ENCODE data around the gene RUNDC3A. TPM values are rescaled to one million over a fixed set of nuclear protein-coding genes. Genes with fewer than 3 reads are reported as not detected.

The RUNDC3A gene
- polyA plus RNA-seq (2011; rRNA removed), result 0.11 TPM in 1 of 2 replicates, not detected in the other
- not detected in 2 replicates for polyA minus RNA-seq (2011; rRNA and poly(A)+ RNA removed)

DNA sequence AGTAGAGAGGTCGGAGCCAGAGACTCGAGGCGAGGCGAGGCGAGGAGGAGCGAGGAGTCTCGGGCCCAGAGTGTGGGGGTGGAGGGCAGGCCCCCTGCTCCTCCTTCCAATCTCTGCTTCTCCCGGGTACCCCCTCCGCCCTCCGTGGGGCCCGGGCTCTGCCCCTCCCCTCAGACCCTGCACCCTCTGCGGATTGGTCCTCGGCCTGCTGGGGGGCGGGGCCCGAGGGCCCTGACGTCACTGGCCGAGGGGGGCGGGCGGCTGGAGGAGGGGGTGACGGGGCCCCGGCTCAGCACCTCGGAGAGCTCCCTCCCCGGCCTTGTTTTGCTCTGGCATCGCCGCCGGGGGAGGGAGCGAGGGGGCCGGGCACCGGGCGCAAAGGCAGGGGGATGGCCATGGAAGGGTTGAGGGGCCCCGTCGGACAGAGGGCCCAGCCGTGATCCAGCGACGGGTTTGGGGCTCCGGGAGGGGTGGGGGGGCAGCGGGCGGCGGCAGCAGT is at the start of gene RUNDC3A:
TSS of gene RUNDC3A (plus strand) at position 282 of the 499 bp plus-strand sequence. CDS start 232 bp downstream, outside the sequence.
- TF ChIP-seq, protein P1, sequence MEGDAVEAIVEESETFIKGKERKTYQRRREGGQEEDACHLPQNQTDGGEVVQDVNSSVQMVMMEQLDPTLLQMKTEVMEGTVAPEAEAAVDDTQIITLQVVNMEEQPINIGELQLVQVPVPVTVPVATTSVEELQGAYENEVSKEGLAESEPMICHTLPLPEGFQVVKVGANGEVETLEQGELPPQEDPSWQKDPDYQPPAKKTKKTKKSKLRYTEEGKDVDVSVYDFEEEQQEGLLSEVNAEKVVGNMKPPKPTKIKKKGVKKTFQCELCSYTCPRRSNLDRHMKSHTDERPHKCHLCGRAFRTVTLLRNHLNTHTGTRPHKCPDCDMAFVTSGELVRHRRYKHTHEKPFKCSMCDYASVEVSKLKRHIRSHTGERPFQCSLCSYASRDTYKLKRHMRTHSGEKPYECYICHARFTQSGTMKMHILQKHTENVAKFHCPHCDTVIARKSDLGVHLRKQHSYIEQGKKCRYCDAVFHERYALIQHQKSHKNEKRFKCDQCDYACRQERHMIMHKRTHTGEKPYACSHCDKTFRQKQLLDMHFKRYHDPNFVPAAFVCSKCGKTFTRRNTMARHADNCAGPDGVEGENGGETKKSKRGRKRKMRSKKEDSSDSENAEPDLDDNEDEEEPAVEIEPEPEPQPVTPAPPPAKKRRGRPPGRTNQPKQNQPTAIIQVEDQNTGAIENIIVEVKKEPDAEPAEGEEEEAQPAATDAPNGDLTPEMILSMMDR (IDR thresholded peaks at IDR 0.05; ENCODE audit: low read depth, low read length), result no peak
- POLR2A ChIA-PET, result interaction anchor here (0.5 to 1.0 kb wide), 2 partner anchors 85 to 105 kb away, joined by 3 to 9 read pairs; no protein-coding TSS in a partner anchor
- no peak within 1 kb of the TSS for H3K27ac ChIP-seq (ENCODE audit: low read depth, low read length)
- H3K9me3 ChIP-seq (ENCODE audit: control insufficient read depth, insufficient read depth, low read length), result no peaks in the 10 kb centered on the region; the same call in 1 of the 2 replicates
- peaks cover 41% of the 10 kb centered on the region for H3K27me3 ChIP-seq (ENCODE audit: control insufficient read depth, insufficient read depth, low read length)
- CTCF ChIA-PET, result no interaction called here
- H3K4me3 ChIP-seq (ENCODE audit: low read depth, low read length), result peak within 1 kb of the TSS; percentile 57
- DNase-seq (ENCODE audit: low read depth, low spot score), result no peak

DNA sequence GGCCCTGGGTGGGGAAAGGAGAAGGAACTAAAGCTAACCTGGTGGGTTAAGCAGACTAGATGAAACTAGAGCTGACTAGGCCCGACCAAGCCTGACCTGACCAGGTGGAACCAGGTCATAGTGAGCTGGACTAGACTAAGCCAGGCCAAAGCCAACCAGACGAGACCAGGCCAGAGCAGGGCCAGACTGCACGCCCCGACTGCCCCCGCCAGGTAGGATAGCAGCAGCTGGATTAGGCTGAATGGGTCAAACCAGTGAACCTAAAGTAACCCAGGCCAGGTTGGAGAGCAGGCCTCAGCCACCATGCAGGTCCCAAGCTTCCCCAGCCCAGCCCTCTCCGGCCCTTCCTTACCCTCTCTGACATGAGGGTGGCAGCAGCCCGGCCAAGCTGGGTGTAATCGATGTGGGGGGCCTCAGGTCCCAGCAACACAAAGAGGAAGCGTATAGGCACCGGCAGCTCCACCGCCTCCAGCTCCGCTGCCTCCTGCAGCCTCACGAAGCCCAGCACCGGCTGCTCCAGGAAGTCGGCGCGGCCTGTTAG is 49.5 kb upstream of the RUNDC3A start:
- POLR2A ChIA-PET, result no interaction called here
- no peak overlapping the region for H3K27ac ChIP-seq (ENCODE audit: low read depth, low read length)
- H3K27me3 ChIP-seq (ENCODE audit: control insufficient read depth, insufficient read depth, low read length), result peaks cover 29% of the 10 kb centered on the region
- H3K4me3 ChIP-seq (ENCODE audit: low read depth, low read length), result no peak overlapping the region
- CTCF ChIA-PET, result no interaction called here
- TF ChIP-seq, protein P1 (IDR thresholded peaks at IDR 0.05; ENCODE audit: low read depth, low read length), result no peak
- DNase-seq (ENCODE audit: low read depth, low spot score), result no peak
- H3K9me3 ChIP-seq (ENCODE audit: control insufficient read depth, insufficient read depth, low read length), result no peaks in the 10 kb centered on the region; the same call in 1 of the 2 replicates

DNA sequence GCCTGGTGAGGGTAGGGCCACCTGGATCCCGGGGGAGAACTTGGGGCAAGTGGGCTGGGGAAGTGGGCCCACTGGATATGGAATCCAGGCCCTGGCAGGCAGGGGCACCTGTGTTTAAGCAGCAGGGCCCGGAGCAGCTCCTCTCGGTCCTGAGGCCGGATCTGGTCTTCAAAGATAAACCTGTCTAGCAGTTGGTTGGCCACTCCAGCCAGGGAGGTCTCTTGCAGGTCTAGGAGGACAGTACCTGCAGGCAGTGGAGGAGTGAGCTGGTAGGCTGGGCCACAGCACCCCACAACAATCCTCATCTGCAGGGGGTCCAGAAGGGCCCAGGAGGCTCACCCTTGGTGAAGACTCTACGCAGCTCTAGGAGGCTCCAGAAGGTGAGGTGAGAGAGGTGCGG is 48.1 kb upstream of the RUNDC3A start:
- CTCF ChIA-PET, result interaction anchor here (0.6 kb wide), 1 partner anchor 110 kb away, joined by 3 read pairs; no protein-coding TSS in a partner anchor
- H3K27ac ChIP-seq (ENCODE audit: low read depth, low read length), result no peak overlapping the region
- POLR2A ChIA-PET, result no interaction called here
- no peaks in the 10 kb centered on the region; the same call in 1 of the 2 replicates for H3K9me3 ChIP-seq (ENCODE audit: control insufficient read depth, insufficient read depth, low read length)
- TF ChIP-seq, protein P1 (IDR thresholded peaks at IDR 0.05; ENCODE audit: low read depth, low read length), result no peak
- H3K4me3 ChIP-seq (ENCODE audit: low read depth, low read length), result no peak overlapping the region
- DNase-seq (ENCODE audit: low read depth, low spot score), result no peak
- peaks cover 28% of the 10 kb centered on the region for H3K27me3 ChIP-seq (ENCODE audit: control insufficient read depth, insufficient read depth, low read length)

DNA sequence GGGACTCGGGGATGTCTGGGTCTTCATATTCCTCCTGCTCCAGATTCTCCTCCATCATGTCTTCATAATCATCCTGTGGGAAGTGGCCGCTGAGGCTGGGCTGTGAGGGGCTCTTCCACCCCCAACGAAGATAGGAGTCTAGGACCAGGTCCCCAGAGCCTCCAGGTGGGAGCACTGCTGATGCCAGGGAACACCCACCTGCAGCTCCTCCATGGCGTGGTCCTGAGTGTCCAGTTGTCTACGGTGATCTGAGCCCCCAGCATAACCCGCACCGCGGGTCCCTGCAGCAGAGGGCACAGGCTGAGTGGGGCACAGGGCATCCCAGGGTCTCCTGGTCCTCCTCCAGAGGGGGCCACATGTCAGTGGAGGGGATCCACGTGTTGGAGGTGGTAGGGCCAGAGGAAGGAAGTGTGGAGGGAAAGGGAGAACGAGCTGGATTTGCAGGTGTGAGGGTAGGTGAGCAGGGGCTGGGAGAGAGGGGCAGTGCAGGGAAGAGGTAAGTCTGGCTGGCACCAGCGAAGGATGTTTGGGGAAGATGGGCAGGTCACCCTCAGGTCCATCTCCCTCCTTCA is 45.7 kb upstream of the RUNDC3A start:
- TF ChIP-seq, protein P1 (IDR thresholded peaks at IDR 0.05; ENCODE audit: low read depth, low read length), result no peak

DNA sequence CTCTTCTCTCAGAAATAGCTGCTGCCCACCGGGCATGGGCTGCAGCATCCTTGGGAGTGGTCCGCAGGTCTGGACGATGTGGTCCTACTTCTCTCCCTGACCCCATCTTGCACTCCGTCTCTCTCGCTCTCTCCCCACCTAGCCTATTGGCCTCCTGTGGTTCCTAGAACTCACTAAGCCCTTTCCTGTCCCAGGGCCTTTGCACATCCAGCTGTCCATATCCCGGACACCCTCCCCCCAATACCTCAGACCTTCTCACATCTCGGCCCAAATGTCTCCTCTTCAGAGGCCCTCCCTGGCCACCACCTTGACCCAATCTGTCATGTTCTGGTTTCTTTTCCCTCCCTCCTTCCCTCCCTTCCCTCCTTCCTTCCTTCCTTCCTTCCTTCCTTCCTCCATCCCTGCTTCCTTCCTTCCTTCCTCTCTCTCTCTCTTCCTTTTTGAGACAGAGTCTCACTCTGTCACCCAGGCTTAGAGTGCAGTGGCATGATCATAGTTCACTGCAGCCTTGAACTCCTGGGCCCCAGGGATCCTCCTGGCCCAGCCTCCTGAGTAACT is 45.0 kb upstream of the RUNDC3A start:
- DNase-seq (ENCODE audit: low read depth, low spot score), result no peak
- H3K27me3 ChIP-seq (ENCODE audit: control insufficient read depth, insufficient read depth, low read length), result peaks cover 29% of the 10 kb centered on the region
- ChIA-PET CTCF (no interaction called here), POLR2A (no interaction called here)
- H3K4me3 ChIP-seq (ENCODE audit: low read depth, low read length), result no peak overlapping the region
- TF ChIP-seq, protein P1 (IDR thresholded peaks at IDR 0.05; ENCODE audit: low read depth, low read length), result no peak
- no peaks in the 10 kb centered on the region; the same call in 1 of the 2 replicates for H3K9me3 ChIP-seq (ENCODE audit: control insufficient read depth, insufficient read depth, low read length)
- no peak overlapping the region for H3K27ac ChIP-seq (ENCODE audit: low read depth, low read length)

More for the DNA sequence above, 45.7 kb upstream of the RUNDC3A start:
- CTCF ChIA-PET, result no interaction called here
- H3K9me3 ChIP-seq (ENCODE audit: control insufficient read depth, insufficient read depth, low read length), result no peaks in the 10 kb centered on the region; the same call in 1 of the 2 replicates
- H3K27ac ChIP-seq (ENCODE audit: low read depth, low read length), result no peak overlapping the region
- no peak overlapping the region for H3K4me3 ChIP-seq (ENCODE audit: low read depth, low read length)
- no peak for DNase-seq (ENCODE audit: low read depth, low spot score)
- POLR2A ChIA-PET, result no interaction called here
- H3K27me3 ChIP-seq (ENCODE audit: control insufficient read depth, insufficient read depth, low read length), result peaks cover 34% of the 10 kb centered on the region
